OCI-LY7 (cell line): ENCODE data around the gene RADIL.

Experiments used
- CTCF ChIP-seq: fragments of 200-600 bp; sonication (generic); conservative IDR thresholded peaks from 2 replicates; pipeline ENCODE4 v1.5.1; 2014; ENCODE audit warnings: mild to moderate bottlenecking, antibody characterized with exemption, low read length, moderate library complexity, mixed read lengths
- EZH2phosphoT487 ChIP-seq: fragments of 200-600 bp; sonication (generic); IDR thresholded peaks from 2 replicates; pipeline ENCODE4 v1.6.1; 2018; ENCODE audit warnings: low read depth, borderline replicate concordance, mild to moderate bottlenecking, mixed run types, antibody characterized with exemption, low read length, moderate library complexity, mixed read lengths

GRCh38 chr7:4841836-4842235 lies 41.7 kb downstream of the RADIL start:
- TF ChIP-seq CTCF: no peak
- TF ChIP-seq EZH2phosphoT487: no peak
